T-cell (primary cell): ENCODE measurements around the gene SLC22A13. TPM values are rescaled to one million over a fixed set of nuclear protein-coding genes. Genes with fewer than 3 reads are reported as not detected.

Experiments
- ATAC-seq, 4 experiments: fragments of 200-7000 bp in 3 of 4; fragments of 150-1000 bp in 1 of 4; cut with Tn5 transposase; replicated peaks in 1 of 4; 1 replicate in 3 of 4; 2 replicates in 1 of 4; pipeline ENCODE4 v1.10.0; 2021; ENCODE audit warnings: moderate library complexity in 3 of 4, mild to moderate bottlenecking in 2 of 4, moderate number of reproducible peaks in 1 of 4
- CTCF ChIA-PET, 2 donors: fragments of 300-600 bp; sonication (Branson Sonifier 250); formaldehyde crosslinking; loops; one replicate each; lab custom pipeline; 2022; ENCODE audit warnings: antibody characterized with exemption in 2 of 2; lab: Charles Lee
- POLR2A ChIA-PET, 2 donors: fragments of 300-600 bp; sonication (Branson Sonifier 250); formaldehyde crosslinking; loops; one replicate each; lab custom pipeline; 2022; ENCODE audit warnings: antibody characterized with exemption in 2 of 2; lab: Charles Lee
- DNase-seq, 35 experiments: peaks; one replicate each; pipeline versions ENCODE4 v3.0.0 to v3.0.0-alpha.2; 2013 to 2023
- H3K27ac ChIP-seq: one replicate; pipeline ENCODE4 v1.5.1; 2013; ENCODE audit warnings: low read length
- H3K27me3 ChIP-seq, 2 experiments: replicated peaks in 1 of 2; 1 replicate in 1 of 2; 2 replicates in 1 of 2; pipeline versions ENCODE4 v1.6.1 to v1.7.0; 2013; ENCODE audit warnings: low read length in 1 of 2, mixed read lengths in 1 of 2; ENCODE audit not compliant: control insufficient read depth in 2 of 2, insufficient read depth in 2 of 2; ENCODE audit errors: extremely low read depth in 1 of 2
- H3K36me3 ChIP-seq, 2 donors: 1 replicate in 1 of 2; 2 replicates in 1 of 2; pipeline versions ENCODE4 v1.6.1 to v1.7.0; 2013; ENCODE audit warnings: low read length in 1 of 2; ENCODE audit not compliant: control insufficient read depth in 2 of 2, insufficient read depth in 1 of 2; ENCODE audit errors: extremely low read depth in 1 of 2
- H3K4me1 ChIP-seq, 2 experiments: 1 replicate in 1 of 2; 2 replicates in 1 of 2; pipeline versions ENCODE4 v1.6.1 to v1.7.0; 2013; ENCODE audit warnings: low read length in 2 of 2, mixed read lengths in 1 of 2; ENCODE audit not compliant: insufficient read depth in 2 of 2, control insufficient read depth in 1 of 2; ENCODE audit errors: extremely low read depth in 1 of 2
- H3K4me3 ChIP-seq, 2 donors: 1 replicate in 1 of 2; 2 replicates in 1 of 2; pipeline versions ENCODE4 v1.5.1 to v1.7.0; 2013; ENCODE audit warnings: mild to moderate bottlenecking in 2 of 2, low read length in 1 of 2, moderate library complexity in 1 of 2; ENCODE audit not compliant: control insufficient read depth in 1 of 2; ENCODE audit errors: extremely low read depth in 1 of 2
- H3K9me3 ChIP-seq: 2 replicates; pipeline ENCODE4 v1.7.0; 2013
- H3K27ac Mint-ChIP-seq, 2 donors: one replicate each; pipeline ENCODE4 v1.8.0; 2020 to 2021; ENCODE audit warnings: mild to moderate bottlenecking in 2 of 2, mixed read lengths in 2 of 2
- H3K27me3 Mint-ChIP-seq, 2 donors: one replicate each; pipeline ENCODE4 v1.8.0; 2021 to 2022; ENCODE audit warnings: mixed read lengths in 2 of 2
- H3K36me3 Mint-ChIP-seq: one replicate; pipeline ENCODE4 v1.8.0; 2021; ENCODE audit warnings: mixed read lengths
- H3K4me1 Mint-ChIP-seq, 3 donors: one replicate each; pipeline ENCODE4 v1.8.0; 2020 to 2022; ENCODE audit warnings: mixed read lengths in 3 of 3, mild to moderate bottlenecking in 1 of 3
- H3K4me3 Mint-ChIP-seq, 3 donors: one replicate each; pipeline ENCODE4 v1.8.0; 2020 to 2022; ENCODE audit warnings: mild to moderate bottlenecking in 3 of 3, mixed read lengths in 3 of 3, moderate library complexity in 3 of 3
- H3K9me3 Mint-ChIP-seq, 3 donors: one replicate each; pipeline ENCODE4 v1.8.0; 2020 to 2022; ENCODE audit warnings: mixed read lengths in 3 of 3
- WGBS: methylation state at CpG from one replicate; pipeline ENCODE4 v1.1.5; 2013; ENCODE audit warnings: missing lambda C conversion rate; ENCODE audit not compliant: insufficient coverage; 5-methylcytosine and 5-hydroxymethylcytosine counted together
- total RNA-seq, 35 experiments: library from RNA in 6 of 35; stranded (reverse) in 6 of 35; fragments of 120-200 nt in 1 of 35; gene quantifications; one replicate each; pipeline versions ENCODE4 v1.2.1 to v1.2.4 and lab custom pipeline; 2013 to 2026

Gene SLC22A13
- total RNA-seq, 5 donors from 2014 or later (not counting 1 experiment from before 2014, with no cell fraction given) = 0.35 to 0.79 (median 0.68) TPM

GRCh38 chr3:38297537-38297936, 31.9 kb downstream of the SLC22A13 start:
- Mint-ChIP-seq H3K36me3 (no peaks in the 10 kb centered on the region), H3K27ac (no peak overlapping the region), H3K27me3 (no peaks in the 10 kb centered on the region), H3K4me3 (no peak overlapping the region), H3K4me1 (no peaks in the 10 kb centered on the region), H3K9me3 (no peaks in the 10 kb centered on the region)
- ATAC-seq (no peak), DNase-seq (no peak)
- Histone ChIP-seq H3K36me3 (no peaks in the 10 kb centered on the region), H3K4me3 (no peak overlapping the region), H3K4me1 (no peaks in the 10 kb centered on the region), H3K9me3 (no peaks in the 10 kb centered on the region), H3K27me3 (peaks cover 0 to 5% of the 10 kb centered on the region in 2 experiments), H3K27ac (no peak overlapping the region)
- CTCF ChIA-PET = interaction anchor here in 1 of 2 donors (0.7 to 1.4 kb wide), 3 partner anchors 9 to 323 kb away, joined by 3 to 4 read pairs (median 3); no protein-coding TSS in a partner anchor
- POLR2A ChIA-PET = no interaction called here

GRCh38 chr3:38297947-38298711, 32.5 kb downstream of the SLC22A13 start:
- H3K36me3 ChIP-seq = no peaks in the 10 kb centered on the region
- no peak overlapping the region for H3K4me3 ChIP-seq
- Mint-ChIP-seq H3K27me3 (no peaks in the 10 kb centered on the region), H3K4me3 (no peak overlapping the region), H3K4me1 (no peaks in the 10 kb centered on the region), H3K27ac (no peak overlapping the region), H3K9me3 (no peaks in the 10 kb centered on the region), H3K36me3 (no peaks in the 10 kb centered on the region)
- peaks cover 0 to 3% of the 10 kb centered on the region in 2 experiments for H3K27me3 ChIP-seq
- H3K4me1 ChIP-seq = no peaks in the 10 kb centered on the region
- H3K27ac ChIP-seq = no peak overlapping the region
- ATAC-seq = no peak
- no CpG with 5 or more reads among the region's 5 CpGs for WGBS
- ChIA-PET POLR2A (interaction anchor here in 1 of 2 donors (0.7 kb wide), 1 partner anchor 342 kb away, joined by 6 read pairs; no protein-coding TSS in a partner anchor), CTCF (interaction anchor here in 1 of 2 donors (0.7 to 1.4 kb wide), 4 partner anchors 10 to 324 kb away, joined by 3 to 4 read pairs (median 3); no protein-coding TSS in a partner anchor)
- DNase-seq = peak in 1 of 35 experiments; percentile 14
- H3K9me3 ChIP-seq = no peaks in the 10 kb centered on the region

GRCh38 chr3:38306941-38307340, 41.3 kb downstream of the SLC22A13 start:
- POLR2A ChIA-PET = no interaction called here
- Mint-ChIP-seq H3K4me3 (no peak overlapping the region), H3K27me3 (peaks cover 5 to 14% of the 10 kb centered on the region in 2 donors), H3K4me1 (no peaks in the 10 kb centered on the region), H3K36me3 (peaks cover 4% of the 10 kb centered on the region), H3K27ac (no peak overlapping the region), H3K9me3 (peaks cover 0 to 3% (median 0%) of the 10 kb centered on the region in 3 donors)
- Histone ChIP-seq H3K4me1 (no peaks in the 10 kb centered on the region), H3K27ac (no peak overlapping the region), H3K9me3 (no peaks in the 10 kb centered on the region), H3K4me3 (no peak overlapping the region), H3K27me3 (peaks cover 0 to 15% of the 10 kb centered on the region in 2 experiments), H3K36me3 (no peaks in the 10 kb centered on the region)
- 86% methylated on average over 3 of the region's 5 CpGs for WGBS
- DNase-seq (no peak), ATAC-seq (no peak)
- CTCF ChIA-PET = no interaction called here

GRCh38 chr3:38307599-38307998, 42.0 kb downstream of the SLC22A13 start:
- no peak overlapping the region for H3K4me3 ChIP-seq
- no peaks in the 10 kb centered on the region for H3K4me1 ChIP-seq
- H3K27ac ChIP-seq = no peak overlapping the region
- no peaks in the 10 kb centered on the region for H3K9me3 ChIP-seq
- ATAC-seq (no peak), DNase-seq (no peak)
- WGBS = 83% methylated on average over 10 of the region's 12 CpGs
- H3K27me3 ChIP-seq = peaks cover 0 to 15% of the 10 kb centered on the region in 2 experiments
- no peaks in the 10 kb centered on the region for H3K4me1 Mint-ChIP-seq
- CTCF ChIA-PET = no interaction called here
- H3K4me3 Mint-ChIP-seq = no peak overlapping the region
- no peak overlapping the region for H3K27ac Mint-ChIP-seq
- no peaks in the 10 kb centered on the region for H3K36me3 ChIP-seq
- H3K27me3 Mint-ChIP-seq = peaks cover 5 to 14% of the 10 kb centered on the region in 2 donors
- POLR2A ChIA-PET = no interaction called here
- H3K36me3 Mint-ChIP-seq = peaks cover 4% of the 10 kb centered on the region
- peaks cover 0 to 3% (median 0%) of the 10 kb centered on the region in 3 donors for H3K9me3 Mint-ChIP-seq

- no peak overlapping the region for H3K27ac ChIP-seq
- WGBS = 83% methylated on average over 6 of the region's 9 CpGs
- H3K4me3 ChIP-seq = no peak overlapping the region
- Mint-ChIP-seq H3K27ac (no peak overlapping the region), H3K4me1 (no peaks in the 10 kb centered on the region), H3K4me3 (no peak overlapping the region), H3K36me3 (peaks cover 4% of the 10 kb centered on the region), H3K27me3 (peaks cover 5 to 13% of the 10 kb centered on the region in 2 donors), H3K9me3 (peaks cover 0 to 3% (median 0%) of the 10 kb centered on the region in 3 donors)
- H3K9me3 ChIP-seq = no peaks in the 10 kb centered on the region
- peaks cover 0 to 15% of the 10 kb centered on the region in 2 experiments for H3K27me3 ChIP-seq
- no peak for ATAC-seq
- H3K36me3 ChIP-seq = no peaks in the 10 kb centered on the region
- ChIA-PET POLR2A (no interaction called here), CTCF (no interaction called here)
- no peaks in the 10 kb centered on the region for H3K4me1 ChIP-seq
- DNase-seq = no peak
Observed at GRCh38 chr3:38308456-38308855, 42.8 kb downstream of the SLC22A13 start.

GRCh38 chr3:38311476-38311875, 45.9 kb downstream of the SLC22A13 start:
- DNase-seq (no peak), ATAC-seq (no peak)
- no peak overlapping the region for H3K4me3 Mint-ChIP-seq
- H3K9me3 ChIP-seq = no peaks in the 10 kb centered on the region
- CTCF ChIA-PET = no interaction called here
- no peaks in the 10 kb centered on the region for H3K4me1 Mint-ChIP-seq
- H3K27me3 Mint-ChIP-seq = peaks cover 0 to 7% of the 10 kb centered on the region in 2 donors
- H3K4me3 ChIP-seq = no peak overlapping the region
- no peak overlapping the region for H3K27ac Mint-ChIP-seq
- no peak overlapping the region for H3K27ac ChIP-seq
- WGBS = 86% methylated on average over 1 of the region's 1 CpG
- no peaks in the 10 kb centered on the region for H3K36me3 Mint-ChIP-seq
- H3K36me3 ChIP-seq = no peaks in the 10 kb centered on the region
- no peaks in the 10 kb centered on the region for H3K9me3 Mint-ChIP-seq
- no peaks in the 10 kb centered on the region for H3K4me1 ChIP-seq
- POLR2A ChIA-PET = no interaction called here
- peaks cover 0 to 12% of the 10 kb centered on the region in 2 experiments for H3K27me3 ChIP-seq
